GM21786 (cell line): Measurements from ENCODE around the gene C5orf15.
"Not testable (repeated sequence)": the region's sequence is repeated elsewhere in the genome, so short reads cannot be mapped to it uniquely, and the experiment has no call there.

ENCODE experiments used
- ATAC-seq: cut with Tn5 transposase; IDR thresholded peaks from one replicate; pipeline ENCODE4 v1.9.1; 2021; ENCODE audit not compliant: unreplicated experiment

C5orf15 gene

GRCh38 chr5:133994297-133994989 lies 26.0 kb upstream of the C5orf15 start:
- ATAC-seq: no peak

- ATAC-seq: no peak
Observed at GRCh38 chr5:133993185-133993936, 24.9 kb upstream of the C5orf15 start.

DNA sequence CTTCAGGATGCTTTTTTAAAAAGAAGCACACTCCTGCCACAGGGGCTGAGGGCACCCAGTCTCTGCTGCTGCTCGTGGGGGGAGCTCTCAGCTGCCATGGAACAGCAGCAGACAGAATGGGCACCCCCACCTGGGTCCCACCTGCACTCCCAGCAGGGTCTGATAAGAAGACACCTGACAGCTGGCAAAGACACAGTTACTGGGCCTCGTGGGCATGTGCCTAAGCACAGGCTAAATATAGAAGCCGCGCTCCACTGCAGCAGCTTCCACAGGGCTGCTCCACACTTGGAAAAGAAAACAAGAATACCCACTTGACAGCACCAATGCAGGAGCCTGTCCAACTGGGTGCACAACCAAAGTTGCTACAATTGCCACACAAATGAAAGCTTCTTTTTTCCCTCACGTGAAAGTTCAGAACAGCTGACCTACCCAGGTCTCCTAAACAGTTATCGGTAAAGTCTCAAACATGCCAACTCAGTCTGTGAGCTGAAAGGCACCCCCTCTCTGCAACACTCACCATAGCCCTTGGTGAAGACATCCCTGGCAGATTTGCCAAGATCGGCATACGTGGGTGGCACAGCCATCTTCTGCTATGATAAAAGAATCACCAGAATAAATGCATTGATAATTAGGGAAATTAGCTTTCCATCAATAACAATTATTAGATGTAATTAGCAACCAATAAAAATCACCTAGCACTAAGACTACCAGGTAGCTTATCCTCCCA lies 24.2 kb upstream of the C5orf15 start:
- ATAC-seq: no peak

DNA sequence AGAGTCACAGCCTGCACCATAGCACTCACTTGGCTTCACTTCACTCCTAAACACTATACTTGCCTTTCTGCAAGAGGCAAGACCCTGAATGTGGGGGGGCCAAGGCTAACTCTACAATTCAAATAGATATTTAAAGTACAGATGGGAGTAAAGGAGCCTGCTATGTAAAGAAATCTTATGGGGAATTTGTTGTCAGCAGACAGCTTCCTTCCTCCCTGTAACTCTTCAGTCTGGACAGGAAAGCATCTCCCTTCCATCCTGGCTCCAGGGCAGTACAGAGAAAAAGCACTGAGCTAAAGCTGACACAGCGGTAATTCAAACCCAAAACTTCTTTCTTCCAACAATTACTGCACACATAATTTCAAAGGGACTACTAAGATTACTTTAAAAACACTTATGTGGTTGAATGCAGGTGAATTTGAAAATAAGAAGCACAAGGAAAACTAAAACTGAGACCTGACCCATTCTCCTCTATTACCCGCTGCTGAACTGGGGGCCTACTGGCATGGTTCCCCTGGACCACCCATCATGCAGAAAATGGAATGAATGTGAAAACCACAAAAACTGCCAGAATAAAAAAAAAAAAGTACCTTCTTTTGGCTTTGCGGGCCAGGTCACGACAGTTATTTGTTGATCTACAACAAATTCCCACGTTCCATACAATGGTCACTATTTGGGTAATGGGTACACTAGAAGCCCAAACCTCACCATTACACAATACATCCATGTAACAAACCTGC lies 22.9 kb upstream of the C5orf15 start:
- ATAC-seq: no peak

GRCh38 chr5:133990396-133990795 lies 22.0 kb upstream of the C5orf15 start:
- no peak for ATAC-seq

GRCh38 chr5:133985540-133986180 lies 17.2 kb upstream of the C5orf15 start:
- no peak for ATAC-seq

GRCh38 chr5:133983674-133984073 lies 15.2 kb upstream of the C5orf15 start:
- no peak for ATAC-seq

DNA sequence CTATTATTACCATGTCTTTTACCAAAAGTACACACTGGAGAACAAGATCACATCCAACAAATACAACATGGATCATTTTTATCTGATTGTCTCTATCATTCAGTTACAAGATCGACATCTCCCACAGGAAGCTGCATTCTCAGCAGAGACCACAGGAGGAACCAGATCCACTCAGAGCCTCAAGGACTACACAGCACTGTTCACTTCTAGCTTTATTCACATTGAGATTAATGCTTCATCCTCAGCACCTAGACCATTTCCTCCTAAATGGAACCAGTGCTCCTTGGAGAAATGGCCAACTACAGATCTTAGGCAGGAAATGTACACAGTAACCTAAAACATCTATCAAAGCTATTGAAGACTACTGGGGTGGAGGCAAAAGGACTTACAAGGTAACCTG lies 13.3 kb upstream of the C5orf15 start:
- ATAC-seq: no peak

GRCh38 chr5:133980652-133981051 lies 12.2 kb upstream of the C5orf15 start:
- no peak for ATAC-seq

- no peak for ATAC-seq
Observed at GRCh38 chr5:133978943-133979342, 10.5 kb upstream of the C5orf15 start.

DNA sequence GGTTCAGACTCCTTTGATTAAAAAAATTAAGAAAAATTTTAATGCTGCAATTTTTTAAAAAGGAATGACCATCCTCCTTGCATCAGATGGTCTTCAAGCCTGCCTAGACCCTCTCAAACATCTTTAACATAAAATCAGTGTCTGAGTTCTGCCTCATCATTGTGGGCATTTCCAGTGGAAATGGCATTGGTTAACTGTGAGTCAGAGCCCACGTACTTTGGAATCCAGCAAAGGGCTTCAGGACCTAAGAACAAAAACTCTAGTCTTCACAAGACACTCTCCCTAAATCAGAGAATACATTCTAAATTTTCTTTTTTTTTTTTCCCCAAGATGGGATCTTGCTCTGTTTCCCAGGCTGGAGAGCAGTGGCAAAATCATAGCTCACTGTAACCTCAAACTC lies 9.4 kb upstream of the C5orf15 start:
- ATAC-seq: no peak

DNA sequence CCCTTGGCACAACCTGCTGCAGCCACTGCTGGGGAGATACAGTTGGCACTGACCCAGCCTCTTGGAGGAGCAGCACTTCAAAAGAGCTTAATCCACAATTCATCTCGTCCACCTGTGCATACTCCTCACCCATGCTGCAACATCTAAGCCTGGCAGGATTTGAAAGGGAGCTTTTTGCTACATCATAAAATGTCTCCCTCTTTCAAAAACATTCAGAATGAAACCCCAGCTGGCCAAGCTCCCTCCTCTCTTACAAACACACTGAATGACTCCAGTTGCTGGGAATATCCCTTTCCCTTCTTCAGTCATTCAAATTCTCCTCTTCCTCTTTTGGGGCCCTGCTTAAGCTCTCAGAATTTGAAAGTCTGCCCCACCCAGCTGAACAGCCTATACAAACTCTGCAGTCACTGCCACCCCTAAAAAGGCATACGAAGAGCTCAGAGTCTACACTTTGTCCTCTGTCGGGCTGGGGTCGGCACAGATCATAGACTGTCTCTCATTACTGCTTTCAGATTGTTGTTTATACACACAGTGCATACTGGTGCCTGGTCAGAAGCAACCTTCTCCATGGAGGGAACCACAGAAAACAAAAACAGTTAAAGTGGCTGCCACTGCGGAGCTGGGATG lies 8.8 kb upstream of the C5orf15 start:
- peak; percentile 67 for ATAC-seq

GRCh38 chr5:133975546-133975945 lies 7.1 kb upstream of the C5orf15 start:
- ATAC-seq: not testable (repeated sequence)

DNA sequence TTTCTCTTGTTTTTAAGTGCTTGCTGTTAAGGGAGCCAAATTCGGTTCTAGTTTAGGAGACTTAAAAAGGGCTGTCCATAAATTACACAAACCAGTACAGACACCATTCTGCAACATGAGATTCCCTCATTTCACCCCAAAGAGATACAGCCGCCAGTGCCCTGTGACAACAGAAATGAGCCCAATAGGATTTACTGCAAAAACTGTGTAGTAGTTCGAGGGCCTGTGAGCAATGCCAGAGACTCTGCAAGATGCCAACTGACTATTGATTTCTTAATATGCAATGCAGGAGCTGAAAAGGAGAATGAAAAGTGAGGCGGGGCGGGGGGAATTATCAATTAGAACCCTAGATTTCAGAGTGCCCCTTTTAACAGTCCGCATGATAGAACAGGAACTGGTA lies 5.7 kb upstream of the C5orf15 start:
- ATAC-seq: no peak

DNA sequence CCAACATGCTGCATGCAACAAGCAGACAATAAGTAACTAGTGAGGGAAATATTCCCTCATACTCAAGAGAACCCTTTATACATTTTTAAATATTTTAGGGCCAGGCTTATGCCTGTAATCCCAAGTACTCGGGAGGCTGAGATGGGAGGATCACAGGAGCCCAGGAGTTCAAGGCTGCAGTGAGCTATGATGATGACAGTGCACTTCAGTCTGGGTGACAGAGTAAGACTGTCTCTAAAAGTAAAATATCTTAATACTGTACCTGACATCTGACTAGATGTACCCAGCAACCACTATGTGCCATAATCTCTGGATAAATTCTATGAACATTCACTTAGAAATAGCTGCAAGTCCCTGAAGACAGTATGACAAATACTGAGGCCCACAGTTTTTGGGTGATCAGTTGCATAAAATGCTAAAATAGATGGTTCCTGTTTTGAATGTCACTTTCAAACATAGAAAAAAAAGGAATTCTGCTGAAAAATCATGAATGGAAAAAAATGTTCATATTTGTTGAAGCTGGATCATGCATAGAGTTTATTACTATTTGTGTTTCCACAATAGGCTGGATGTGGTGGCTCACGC lies 2.0 kb upstream of the C5orf15 start:
- no peak for ATAC-seq

DNA sequence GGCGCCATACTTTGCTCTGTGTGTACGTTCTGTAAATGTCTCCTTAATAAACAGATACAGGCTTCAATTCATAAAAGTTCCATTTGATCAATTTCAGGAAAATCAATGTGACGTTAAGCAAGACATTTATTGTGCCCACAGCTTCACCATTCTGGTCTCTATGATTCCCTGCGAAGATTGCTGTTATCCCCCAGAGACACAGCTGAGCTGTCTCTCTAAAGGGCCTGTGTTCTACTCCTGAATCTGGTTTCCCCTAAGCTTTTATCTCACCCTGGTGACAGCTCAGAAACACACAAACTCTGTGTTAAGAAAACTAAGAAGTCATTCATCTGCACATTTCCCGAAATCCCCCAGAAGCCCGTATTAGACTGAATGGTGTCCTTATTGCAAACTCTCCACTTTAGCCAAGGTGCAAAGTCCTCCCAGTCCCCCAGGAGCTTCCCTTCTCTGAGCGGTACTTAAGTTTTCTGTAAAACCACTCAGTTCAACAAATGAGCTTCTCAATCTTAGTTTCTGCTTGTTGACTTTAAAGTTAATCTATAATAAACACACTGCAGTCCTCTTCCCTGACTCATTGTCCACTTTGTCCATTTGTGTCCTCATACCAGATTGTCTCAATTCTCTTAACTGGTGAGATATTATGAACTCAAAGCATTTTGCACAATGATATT lies 1.4 kb upstream of the C5orf15 start:
- no peak for ATAC-seq

- no peak for ATAC-seq
Observed at GRCh38 chr5:133967698-133968203, 674 bp downstream of the C5orf15 start.

- no peak for ATAC-seq
Observed at GRCh38 chr5:133967124-133967523, 1.3 kb downstream of the C5orf15 start.

DNA sequence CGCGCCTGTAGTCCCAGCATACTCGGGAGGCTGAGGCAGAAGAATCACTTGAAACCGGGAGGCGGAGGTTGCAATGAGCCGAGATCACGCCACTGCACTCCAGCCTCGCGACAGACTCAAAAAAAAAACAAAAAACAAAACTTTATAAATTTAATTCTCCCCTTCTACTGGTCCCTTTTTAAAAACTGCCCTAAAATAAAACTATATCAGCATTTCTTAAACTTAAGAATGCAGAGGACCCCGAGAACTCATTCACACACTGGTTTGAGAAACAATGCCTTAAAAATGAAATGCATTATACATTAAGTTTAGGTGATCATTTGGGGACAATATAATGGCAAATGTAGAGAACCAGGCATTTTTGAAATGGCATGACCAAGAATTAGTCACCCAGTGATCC lies 2.3 kb downstream of the C5orf15 start:
- ATAC-seq: no peak
